Smooth muscle cell of the umbilical artery (primary cell): ENCODE results near the gene VHLL. TPM values are rescaled to one million over a fixed set of nuclear protein-coding genes. Genes with fewer than 3 reads are reported as not detected.

ENCODE experiments used
- total RNA-seq: library from RNA; depleted of rRNA; stranded (reverse); fragments of >200 nt; gene quantifications from 2 replicates; pipeline ENCODE4 v1.2.3, GENCODE V29; 2014

Gene VHLL
- total RNA-seq = 0.28 TPM in 1 of 2 replicates, not detected in the other

DNA sequence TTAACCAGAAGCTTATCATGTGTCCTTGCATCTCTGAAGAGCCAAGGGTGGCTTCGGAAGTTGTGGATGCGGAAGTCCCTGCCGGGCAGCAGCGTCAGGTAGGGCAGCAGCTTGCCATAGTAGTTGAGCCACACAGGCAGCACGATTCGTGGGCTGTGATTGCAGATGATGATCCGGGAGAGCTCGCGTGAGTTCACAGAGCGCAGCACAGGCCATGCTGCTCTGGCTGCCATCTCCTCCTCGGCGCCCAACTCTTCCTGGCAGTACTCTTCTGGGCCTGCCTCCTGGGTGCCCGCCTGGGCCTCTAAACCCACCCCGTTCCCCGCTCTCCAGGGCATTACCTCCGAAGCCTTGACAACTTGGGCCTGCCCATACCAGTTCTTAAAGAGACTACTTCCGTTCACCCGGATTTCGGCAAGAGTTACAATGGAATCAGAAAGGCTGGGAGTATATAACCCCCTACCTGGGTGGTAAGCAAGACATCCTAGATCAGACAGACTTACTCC lies at the start of gene VHLL:
TSS of gene VHLL (minus strand) at position 456 of the 506 bp plus-strand sequence. CDS start at position 338, 118 bp downstream.

DNA sequence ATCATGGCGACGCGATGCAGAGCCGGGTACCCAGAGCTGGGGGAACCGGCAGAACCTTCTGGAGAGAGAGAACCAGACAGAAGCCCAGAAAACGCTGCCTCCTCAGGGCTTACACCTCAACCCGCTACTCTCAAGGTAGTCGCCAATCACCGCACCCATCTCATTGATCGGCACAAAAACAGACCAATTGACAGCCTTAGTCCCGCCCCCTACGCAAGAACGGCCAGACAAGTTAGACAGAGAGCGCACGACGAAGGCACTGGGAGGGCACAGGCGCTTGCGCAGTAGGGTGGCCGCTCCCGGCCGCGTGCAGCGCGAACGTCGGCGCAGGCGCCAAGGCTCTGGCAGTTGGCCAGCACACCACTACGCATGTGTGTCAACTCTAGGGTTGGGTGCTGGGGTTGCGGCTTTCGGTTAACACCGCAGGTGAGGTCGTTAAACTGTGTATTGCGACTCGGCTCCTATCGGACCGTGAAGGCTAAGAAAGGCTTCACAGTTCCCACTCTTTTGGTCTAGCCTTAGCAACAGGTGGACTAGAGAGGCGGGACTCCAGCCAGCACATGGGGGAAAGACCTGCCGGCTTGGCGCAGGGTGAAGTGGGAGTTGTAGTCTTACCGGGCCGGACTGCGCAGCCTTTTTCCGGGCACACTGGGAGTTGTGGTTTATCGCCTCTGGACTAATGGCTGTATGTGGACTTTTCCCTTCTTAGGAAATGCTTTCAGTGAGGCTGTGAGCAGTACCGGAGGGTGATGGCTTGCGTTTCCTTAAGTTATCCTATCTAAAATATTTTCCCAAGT lies 39.3 kb upstream of the VHLL start, which contains the start of the genes CCT3 and TSACC:
TSS of gene CCT3 (minus strand) at position 113 of the 797 bp plus-strand sequence. CDS start at position 5, 108 bp downstream.
TSS of gene TSACC (plus strand) at position 347 of the 797 bp plus-strand sequence. CDS start 1,232 bp downstream, outside the sequence.

GRCh38 chr1:156295391-156295947 lies 3.6 kb downstream of the VHLL start, which contains the start of gene GLMP:
GLMP (minus strand) TSS chr1:156295679; CDS start chr1:156295645, 34 bp downstream.

DNA sequence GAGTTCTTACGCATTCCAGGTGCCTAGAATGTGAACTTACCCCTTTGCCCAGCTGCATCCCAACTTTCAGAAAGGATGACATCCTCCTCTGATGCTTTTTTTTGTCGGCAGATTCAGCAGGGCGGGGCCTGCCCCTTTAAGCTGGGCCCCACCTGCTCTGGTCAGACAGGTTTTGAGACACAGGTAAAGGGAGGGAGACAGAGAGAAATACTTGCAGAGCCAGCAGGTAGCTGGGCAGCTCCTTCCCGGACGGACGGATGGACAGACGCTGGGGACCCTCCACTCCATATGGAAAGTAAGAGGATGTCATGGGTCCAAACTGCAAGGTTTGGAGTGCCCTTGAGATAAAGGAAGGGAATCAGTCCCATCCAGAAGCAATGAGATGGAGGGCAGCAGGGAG lies 15.0 kb downstream of the VHLL start, which contains the start of gene TMEM79:
TSS of gene TMEM79 (plus strand) at position 214 of the 400 bp plus-strand sequence. CDS start 902 bp downstream, outside the sequence.

DNA sequence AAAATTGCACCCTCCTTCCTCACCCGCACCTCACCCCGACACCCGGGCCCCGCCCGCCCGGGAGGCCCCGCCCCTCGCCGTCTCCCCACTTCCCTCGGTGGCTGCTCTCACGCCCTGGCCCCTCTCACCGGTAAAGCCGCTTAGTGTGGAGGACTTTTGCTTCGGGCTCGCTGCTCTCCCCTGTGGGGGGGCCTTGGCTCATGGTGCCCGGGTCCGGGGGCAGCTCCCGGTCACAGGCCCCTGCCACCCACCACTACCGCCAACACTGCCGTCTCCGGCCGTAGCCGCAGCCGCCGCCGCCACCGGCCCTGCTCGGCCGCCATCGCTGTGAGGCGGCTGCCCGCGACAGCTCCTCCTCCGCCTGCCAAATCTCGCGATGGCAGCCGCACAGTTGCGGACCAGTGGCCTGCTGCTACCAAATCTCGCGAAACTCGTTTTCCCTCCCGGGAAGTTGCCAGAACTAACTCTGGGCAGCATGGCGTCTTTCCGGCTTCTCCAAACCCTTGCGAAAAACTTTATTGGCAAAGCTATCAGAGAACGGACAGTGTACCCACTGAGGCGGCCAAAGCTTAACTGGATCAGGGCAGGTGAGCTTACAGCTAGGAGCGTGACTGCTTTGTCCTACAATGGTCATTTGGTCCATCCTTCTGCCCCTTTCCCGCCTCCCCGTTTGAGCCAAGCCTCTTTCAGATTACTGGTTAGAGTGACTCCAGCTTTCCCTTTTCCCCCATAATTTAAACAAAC lies 16.5 kb downstream of the VHLL start, which contains the start of gene SMG5:
TSS of gene SMG5 (minus strand) at position 347 of the 744 bp plus-strand sequence. CDS start at position 202, 145 bp downstream.

Other genes starting within 250 kb of the VHLL start
- gene UBQLN4, start 245.5 kb downstream of the VHLL start, total RNA-seq = 10.7 and 19.0 TPM in 2 replicates
- 32.4 and 57.6 TPM in 2 replicates for gene LAMTOR2, start 244.5 kb downstream of the VHLL start, total RNA-seq
- gene RAB25, start 238.1 kb downstream of the VHLL start, total RNA-seq = not detected in 2 replicates
- gene MEX3A, start 216.8 kb downstream of the VHLL start, total RNA-seq = 3.3 and 7.4 TPM in 2 replicates
- 365 and 755 TPM in 2 replicates for gene LMNA, start 184.6 kb downstream of the VHLL start, total RNA-seq
- 0.55 and 0.59 TPM in 2 replicates for gene SEMA4A, start 145.7 kb downstream of the VHLL start, total RNA-seq
- 8.0 and 12.7 TPM in 2 replicates for gene SLC25A44, start 105.2 kb downstream of the VHLL start, total RNA-seq
- gene PMF1, start 86.3 kb downstream of the VHLL start, total RNA-seq = 22.0 and 22.9 TPM in 2 replicates
- 0.59 TPM in 1 of 2 replicates, not detected in the other for gene BGLAP, start 57.1 kb downstream of the VHLL start, total RNA-seq
- 0.28 and 0.59 TPM in 2 replicates for gene PAQR6, start 51.3 kb downstream of the VHLL start, total RNA-seq
- 43.7 and 73.2 TPM in 2 replicates for gene SMG5, start 16.5 kb downstream of the VHLL start, total RNA-seq
- gene TMEM79, start 15.0 kb downstream of the VHLL start, total RNA-seq = 1.3 and 2.1 TPM in 2 replicates
- gene GLMP, start 3.6 kb downstream of the VHLL start, total RNA-seq = 37.5 and 60.3 TPM in 2 replicates
- gene CCT3, start 39.0 kb upstream of the VHLL start, total RNA-seq = 501 and 510 TPM in 2 replicates
- not detected in 2 replicates for gene TSACC, start 39.2 kb upstream of the VHLL start, total RNA-seq
- not detected in 2 replicates for gene RHBG, start 69.9 kb upstream of the VHLL start, total RNA-seq
- gene MEF2D, start 201.5 kb upstream of the VHLL start, total RNA-seq = 5.0 and 12.0 TPM in 2 replicates